Measurements from ENCODE around the gene PTPN21. TPM values are rescaled to one million over a fixed set of nuclear protein-coding genes. Genes with fewer than 3 reads are reported as not detected.

Gene PTPN21
- total and polyA plus RNA-seq, 4 donors: 2.1 to 7.2 (median 3.1) TPM

GRCh38 chr14:88481794-88482193 lies 73.0 kb downstream of the PTPN21 start:
- Histone ChIP-seq H3K9ac (ENCODE audit: low read depth in 1 of 2, low read length in 2 of 2) (no peak overlapping the region), H3K27me3 (ENCODE audit: control insufficient read depth in 4 of 4, insufficient read depth in 4 of 4, low read length in 3 of 4) (no peaks in the 10 kb centered on the region), H3K27ac (ENCODE audit: low read depth in 1 of 2, low read length in 2 of 2) (no peak overlapping the region), H3K9me3 (ENCODE audit: control insufficient read depth in 4 of 4, low read length in 3 of 4) (peaks cover 0 to 3% (median 0%) of the 10 kb centered on the region in 4 donors), H3K36me3 (ENCODE audit: control insufficient read depth in 4 of 4, insufficient read depth in 3 of 4, low read depth in 1 of 4, low read length in 3 of 4) (peaks cover 9 to 20% (median 13%) of the 10 kb centered on the region in 4 donors), H3K4me3 (ENCODE audit: low read depth in 1 of 3, low read length in 3 of 3) (no peak overlapping the region), H3K4me1 (ENCODE audit: control insufficient read depth in 4 of 4, insufficient read depth in 4 of 4, low read length in 3 of 4) (no peaks in the 10 kb centered on the region)
- TF ChIP-seq HNF4G (IDR thresholded peaks at IDR 0.05): no peak
- TF ChIP-seq ZBTB33 (IDR thresholded peaks at IDR 0.05): no peak
- TF ChIP-seq FOXA1 (IDR thresholded peaks at IDR 0.05): no peak
- 91% methylated on average over 7 of the region's 7 CpGs for WGBS
- no peak for DNase-seq (ENCODE audit: low spot score)

- Histone ChIP-seq H3K27me3 (ENCODE audit: control insufficient read depth in 4 of 4, insufficient read depth in 4 of 4, low read length in 3 of 4) (no peaks in the 10 kb centered on the region), H3K9me3 (ENCODE audit: control insufficient read depth in 4 of 4, low read length in 3 of 4) (peaks cover 0 to 3% (median 0%) of the 10 kb centered on the region in 4 donors), H3K27ac (ENCODE audit: low read depth in 1 of 2, low read length in 2 of 2) (no peak overlapping the region), H3K4me3 (ENCODE audit: low read depth in 1 of 3, low read length in 3 of 3) (no peak overlapping the region), H3K4me1 (ENCODE audit: control insufficient read depth in 4 of 4, insufficient read depth in 4 of 4, low read length in 3 of 4) (no peaks in the 10 kb centered on the region), H3K9ac (ENCODE audit: low read depth in 1 of 2, low read length in 2 of 2) (no peak overlapping the region), H3K36me3 (ENCODE audit: control insufficient read depth in 4 of 4, insufficient read depth in 3 of 4, low read depth in 1 of 4, low read length in 3 of 4) (peaks cover 9 to 25% (median 15%) of the 10 kb centered on the region in 4 donors)
- no peak for DNase-seq (ENCODE audit: low spot score)
- 92% methylated on average over 2 of the region's 2 CpGs for WGBS
- TF ChIP-seq YY1 (IDR thresholded peaks at IDR 0.05) (no peak), ATF3 (IDR thresholded peaks at IDR 0.05) (no peak), EGR1 (IDR thresholded peaks at IDR 0.05; ENCODE audit: low read depth in 2 of 2) (no peak), SP1 (IDR thresholded peaks at IDR 0.05) (no peak), HNF4A (conservative IDR thresholded peaks at IDR 0.05) (no peak), REST (IDR thresholded peaks at IDR 0.05) (no peak), RAD21 (IDR thresholded peaks at IDR 0.05) (no peak), HNF4G (IDR thresholded peaks at IDR 0.05) (no peak), RXRA (IDR thresholded peaks at IDR 0.05) (no peak), TAF1 (conservative IDR thresholded peaks at IDR 0.05) (no peak), GABPA (IDR thresholded peaks at IDR 0.05 in 1 of 2, conservative IDR thresholded peaks at IDR 0.05 in 1 of 2) (no peak), FOXA1 (IDR thresholded peaks at IDR 0.05) (no peak), NR2F2 (IDR thresholded peaks at IDR 0.05) (no peak), CTCF (IDR thresholded peaks at IDR 0.05; ENCODE audit: low read depth, low read length, missing input control) (no peak), ZBTB33 (IDR thresholded peaks at IDR 0.05) (no peak), MAX (IDR thresholded peaks at IDR 0.05) (no peak)
Observed at GRCh38 chr14:88481059-88481458, 73.7 kb downstream of the PTPN21 start.
